ENCODE measurements around the gene SND1. TPM values are rescaled to one million over a fixed set of nuclear protein-coding genes. Genes with fewer than 3 reads are reported as not detected.

The SND1 gene
- total and polyA plus RNA-seq, 2 donors (not counting 3 experiments of a cell fraction or from before 2014, with no cell fraction given) = 116 to 249 TPM

DNA sequence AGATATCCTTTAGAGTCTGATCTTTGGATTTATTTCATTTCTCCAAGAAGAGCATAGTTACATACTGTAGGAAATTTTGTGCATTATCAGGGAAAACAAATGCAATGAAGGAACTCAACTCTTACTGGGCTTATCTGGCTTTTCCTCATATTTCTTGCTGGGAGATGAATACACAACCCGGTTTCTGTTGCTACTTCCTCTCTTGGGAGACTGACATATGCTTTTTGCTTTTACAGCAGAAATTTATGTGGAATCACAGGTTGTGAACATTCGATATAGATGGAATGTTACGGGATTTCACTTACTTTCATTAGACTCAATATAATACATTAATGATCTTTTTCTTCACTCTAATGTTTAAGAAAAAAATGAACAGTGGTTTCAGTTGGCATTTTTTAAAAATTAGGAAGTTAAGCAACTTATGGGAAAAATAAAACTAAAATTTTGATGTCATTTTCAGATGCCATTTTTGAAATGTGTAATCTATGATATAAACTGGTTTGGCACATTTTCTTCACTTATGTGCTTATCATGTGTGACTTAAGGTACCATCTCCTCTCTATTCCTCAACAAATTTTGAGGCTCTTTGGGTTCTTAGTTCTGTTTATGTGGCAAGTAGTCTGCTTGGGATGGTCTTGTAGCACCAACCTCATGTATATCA, 7.1 kb downstream of the SND1 start:
- dilution Hi-C loops (cut with MboI; ENCODE audit: extremely low pct_ligation_motif_present, low sequenced_read_pairs) = no loop called here
- no peak for TF ChIP-seq POLR2A (IDR thresholded peaks at IDR 0.05; ENCODE audit: low read depth, low read length)
- TF ChIP-seq POLR2AphosphoS5 (IDR thresholded peaks at IDR 0.05; ENCODE audit: insufficient read depth, low read depth, low read length) = no peak
- TF ChIP-seq GATA2 (IDR thresholded peaks at IDR 0.05; ENCODE audit: insufficient read depth, insufficient read length, low read depth, low read length) = no peak
- no peak for TF ChIP-seq FOS (IDR thresholded peaks at IDR 0.05; ENCODE audit: borderline replicate concordance, insufficient read depth, low read length)
- no peak for TF ChIP-seq MYC (IDR thresholded peaks at IDR 0.05; ENCODE audit: low read depth, low read length)
- TF ChIP-seq, protein P1, sequence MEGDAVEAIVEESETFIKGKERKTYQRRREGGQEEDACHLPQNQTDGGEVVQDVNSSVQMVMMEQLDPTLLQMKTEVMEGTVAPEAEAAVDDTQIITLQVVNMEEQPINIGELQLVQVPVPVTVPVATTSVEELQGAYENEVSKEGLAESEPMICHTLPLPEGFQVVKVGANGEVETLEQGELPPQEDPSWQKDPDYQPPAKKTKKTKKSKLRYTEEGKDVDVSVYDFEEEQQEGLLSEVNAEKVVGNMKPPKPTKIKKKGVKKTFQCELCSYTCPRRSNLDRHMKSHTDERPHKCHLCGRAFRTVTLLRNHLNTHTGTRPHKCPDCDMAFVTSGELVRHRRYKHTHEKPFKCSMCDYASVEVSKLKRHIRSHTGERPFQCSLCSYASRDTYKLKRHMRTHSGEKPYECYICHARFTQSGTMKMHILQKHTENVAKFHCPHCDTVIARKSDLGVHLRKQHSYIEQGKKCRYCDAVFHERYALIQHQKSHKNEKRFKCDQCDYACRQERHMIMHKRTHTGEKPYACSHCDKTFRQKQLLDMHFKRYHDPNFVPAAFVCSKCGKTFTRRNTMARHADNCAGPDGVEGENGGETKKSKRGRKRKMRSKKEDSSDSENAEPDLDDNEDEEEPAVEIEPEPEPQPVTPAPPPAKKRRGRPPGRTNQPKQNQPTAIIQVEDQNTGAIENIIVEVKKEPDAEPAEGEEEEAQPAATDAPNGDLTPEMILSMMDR (IDR thresholded peaks at IDR 0.05; ENCODE audit: extremely low read depth in 1 of 2, insufficient read depth in 1 of 2, low read depth in 1 of 2, low read length in 2 of 2) = no peak
- TF ChIP-seq, protein P2, sequence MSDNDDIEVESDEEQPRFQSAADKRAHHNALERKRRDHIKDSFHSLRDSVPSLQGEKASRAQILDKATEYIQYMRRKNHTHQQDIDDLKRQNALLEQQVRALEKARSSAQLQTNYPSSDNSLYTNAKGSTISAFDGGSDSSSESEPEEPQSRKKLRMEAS (IDR thresholded peaks at IDR 0.05; ENCODE audit: insufficient read depth, insufficient read length) = no peak
- TF ChIP-seq EZH2 (IDR thresholded peaks at IDR 0.05; ENCODE audit: borderline replicate concordance, low read depth, low read length, severe bottlenecking) = no peak
- no peak for TF ChIP-seq JUN (IDR thresholded peaks at IDR 0.05; ENCODE audit: borderline replicate concordance, insufficient read depth, insufficient read length, low read depth)
- no peak overlapping the region for H3K4me2 ChIP-seq (ENCODE audit: insufficient read depth, low read length)
- H4K20me1 ChIP-seq (replicated peaks; ENCODE audit: control insufficient read depth, extremely low read depth, insufficient read depth, low read length) = peaks cover 11% of the 10 kb centered on the region
- H3K27ac ChIP-seq (ENCODE audit: insufficient read depth, low read depth, low read length) = no peak overlapping the region
- peaks cover 0 to 7% of the 10 kb centered on the region in 2 experiments for H3K36me3 ChIP-seq (ENCODE audit: control insufficient read depth in 2 of 2, extremely low read depth in 1 of 2, insufficient read depth in 2 of 2, low read length in 2 of 2)
- intact Hi-C loops (cut with micrococcal nuclease) = no loop called here
- DNase-seq (ENCODE audit: low read depth, low spot score) (no peak), FAIRE-seq (no peak)
- H3K9me1 ChIP-seq (replicated peaks; ENCODE audit: control insufficient read depth, extremely low read depth, insufficient read depth, low read length) = no peaks in the 10 kb centered on the region
- peaks cover 9% of the 10 kb centered on the region for H3K4me1 ChIP-seq (ENCODE audit: control insufficient read depth, extremely low read depth, insufficient read depth, low read length)
- no TSS peak for BruUV-seq (replicated peaks)
- H3K79me2 ChIP-seq (ENCODE audit: control insufficient read depth, insufficient read depth, low read length) = peaks cover 99% of the 10 kb centered on the region
- H2AFZ ChIP-seq (ENCODE audit: low read depth, low read length) = no peak overlapping the region
- CTCF ChIA-PET = no interaction called here
- H3K27me3 ChIP-seq (ENCODE audit: control insufficient read depth in 2 of 2, insufficient read depth in 2 of 2, low read length in 2 of 2) = no peaks in the 10 kb centered on the region
- no peaks in the 10 kb centered on the region for H3K9me3 ChIP-seq (replicated peaks; ENCODE audit: control insufficient read depth, insufficient read depth, low read length)
- no peak overlapping the region for H3K9ac ChIP-seq (replicated peaks; ENCODE audit: extremely low read depth, insufficient read depth, low read length)
- POLR2A ChIA-PET = no interaction called here
- no peak overlapping the region for H3K4me3 ChIP-seq (replicated peaks in 1 of 3; ENCODE audit: insufficient read depth in 1 of 3, low read depth in 1 of 3, low read length in 3 of 3)

All from endothelial cell of umbilical vein (primary cell).